Measurements from ENCODE around the gene IP6K1.

IP6K1 gene

DNA sequence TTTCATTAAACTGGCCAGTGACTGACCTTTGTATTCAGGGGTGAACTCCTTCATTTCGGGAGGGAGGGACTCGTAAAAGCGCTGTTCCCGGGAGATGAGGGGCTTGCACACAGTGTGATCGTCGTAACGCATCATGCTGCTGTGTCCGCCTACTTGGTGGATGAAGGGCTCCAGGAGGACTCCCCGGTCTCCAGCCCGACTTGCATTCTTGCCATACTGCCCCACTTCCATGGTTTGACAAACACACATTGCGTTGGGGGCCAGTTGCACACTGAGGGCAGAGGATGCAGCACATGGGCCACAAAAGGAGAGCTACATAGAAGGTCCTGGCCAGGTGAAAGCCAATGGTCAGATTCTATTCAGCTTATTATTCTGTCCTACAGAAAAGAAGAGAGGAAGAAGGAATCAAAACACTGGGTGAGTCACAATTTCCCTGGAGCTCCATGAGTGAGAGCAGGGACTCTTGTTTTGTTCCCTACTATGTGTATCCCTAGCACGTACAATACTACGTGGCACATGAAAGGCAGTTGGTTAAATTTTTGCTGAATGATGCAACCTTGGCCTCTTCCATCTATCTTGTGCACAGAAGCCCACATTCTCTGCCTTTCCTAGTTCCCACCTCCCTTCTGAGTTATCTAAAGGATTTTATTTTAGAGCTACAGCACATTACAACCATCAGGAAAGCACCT lies 38.4 kb downstream of the IP6K1 start:
- H3K27ac ChIP-seq (ENCODE audit: insufficient read depth, low read length, poor library complexity, severe bottlenecking) = no peak overlapping the region
- no peak overlapping the region for H3K4me3 ChIP-seq (ENCODE audit: insufficient read depth, low read depth, low read length, poor library complexity, severe bottlenecking)
- H3K4me1 ChIP-seq (ENCODE audit: control insufficient read depth, insufficient read depth, low read length, poor library complexity, severe bottlenecking) = no peaks in the 10 kb centered on the region
- no peaks in the 10 kb centered on the region for H3K9me3 ChIP-seq (ENCODE audit: control insufficient read depth, low read length)
- no peak for DNase-seq
- H3K36me3 ChIP-seq (ENCODE audit: control insufficient read depth, insufficient read depth, low read length) = peaks cover 25% of the 10 kb centered on the region
- H3K27me3 ChIP-seq (replicated peaks; ENCODE audit: control insufficient read depth, insufficient read depth, low read length, poor library complexity, severe bottlenecking) = no peaks in the 10 kb centered on the region

GRCh38 chr3:49745986-49746385 lies 40.4 kb downstream of the IP6K1 start:
- Histone ChIP-seq H3K4me1 (ENCODE audit: control insufficient read depth, insufficient read depth, low read length, poor library complexity, severe bottlenecking) (no peaks in the 10 kb centered on the region), H3K27me3 (replicated peaks; ENCODE audit: control insufficient read depth, insufficient read depth, low read length, poor library complexity, severe bottlenecking) (no peaks in the 10 kb centered on the region), H3K4me3 (ENCODE audit: insufficient read depth, low read depth, low read length, poor library complexity, severe bottlenecking) (no peak overlapping the region), H3K36me3 (ENCODE audit: control insufficient read depth, insufficient read depth, low read length) (peaks cover 25% of the 10 kb centered on the region), H3K9me3 (ENCODE audit: control insufficient read depth, low read length) (no peaks in the 10 kb centered on the region), H3K27ac (ENCODE audit: insufficient read depth, low read length, poor library complexity, severe bottlenecking) (no peak overlapping the region)
- DNase-seq = no peak

DNA sequence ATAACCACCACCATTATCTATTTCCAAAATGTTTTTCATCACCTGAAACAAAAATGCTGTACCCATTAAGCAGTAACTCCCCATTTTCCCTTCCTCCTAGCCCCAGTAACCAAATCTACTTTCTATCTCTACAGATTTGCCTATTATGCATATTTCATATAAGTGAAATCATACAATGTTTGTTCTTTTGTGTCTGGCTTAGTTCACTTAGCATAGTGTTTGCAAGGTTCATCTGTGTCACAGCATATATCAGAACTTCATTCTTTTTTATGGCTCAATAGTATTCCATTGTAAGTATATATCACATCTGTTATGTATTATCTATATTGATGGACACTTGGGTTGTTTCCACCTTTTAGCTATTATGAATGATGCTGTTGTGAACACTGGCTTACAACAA lies 45.9 kb downstream of the IP6K1 start:
- DNase-seq = no peak
- Histone ChIP-seq H3K4me1 (ENCODE audit: control insufficient read depth, insufficient read depth, low read length, poor library complexity, severe bottlenecking) (no peaks in the 10 kb centered on the region), H3K36me3 (ENCODE audit: control insufficient read depth, insufficient read depth, low read length) (peaks cover 17% of the 10 kb centered on the region), H3K4me3 (ENCODE audit: insufficient read depth, low read depth, low read length, poor library complexity, severe bottlenecking) (no peak overlapping the region), H3K27ac (ENCODE audit: insufficient read depth, low read length, poor library complexity, severe bottlenecking) (no peak overlapping the region), H3K9me3 (ENCODE audit: control insufficient read depth, low read length) (no peaks in the 10 kb centered on the region), H3K27me3 (replicated peaks; ENCODE audit: control insufficient read depth, insufficient read depth, low read length, poor library complexity, severe bottlenecking) (no peaks in the 10 kb centered on the region)

- Histone ChIP-seq H3K36me3 (ENCODE audit: control insufficient read depth, insufficient read depth, low read length) (peaks cover 34% of the 10 kb centered on the region), H3K9me3 (ENCODE audit: control insufficient read depth, low read length) (no peaks in the 10 kb centered on the region), H3K4me3 (ENCODE audit: insufficient read depth, low read depth, low read length, poor library complexity, severe bottlenecking) (no peak overlapping the region), H3K27me3 (replicated peaks; ENCODE audit: control insufficient read depth, insufficient read depth, low read length, poor library complexity, severe bottlenecking) (no peaks in the 10 kb centered on the region), H3K27ac (ENCODE audit: insufficient read depth, low read length, poor library complexity, severe bottlenecking) (no peak overlapping the region), H3K4me1 (ENCODE audit: control insufficient read depth, insufficient read depth, low read length, poor library complexity, severe bottlenecking) (no peaks in the 10 kb centered on the region)
- DNase-seq = no peak
These were observed 48.2 kb downstream of the IP6K1 start for GRCh38 chr3:49738067-49738713.

GRCh38 chr3:49734752-49735151 lies 51.6 kb downstream of the IP6K1 start:
- Histone ChIP-seq H3K27me3 (replicated peaks; ENCODE audit: control insufficient read depth, insufficient read depth, low read length, poor library complexity, severe bottlenecking) (no peaks in the 10 kb centered on the region), H3K9me3 (ENCODE audit: control insufficient read depth, low read length) (no peaks in the 10 kb centered on the region), H3K27ac (ENCODE audit: insufficient read depth, low read length, poor library complexity, severe bottlenecking) (no peak overlapping the region), H3K36me3 (ENCODE audit: control insufficient read depth, insufficient read depth, low read length) (peaks cover 47% of the 10 kb centered on the region), H3K4me1 (ENCODE audit: control insufficient read depth, insufficient read depth, low read length, poor library complexity, severe bottlenecking) (no peaks in the 10 kb centered on the region), H3K4me3 (ENCODE audit: insufficient read depth, low read depth, low read length, poor library complexity, severe bottlenecking) (no peak overlapping the region)
- no peak for DNase-seq

GRCh38 chr3:49733551-49733950 lies 52.8 kb downstream of the IP6K1 start:
- DNase-seq = no peak
- no peak overlapping the region for H3K4me3 ChIP-seq (ENCODE audit: insufficient read depth, low read depth, low read length, poor library complexity, severe bottlenecking)
- peaks cover 47% of the 10 kb centered on the region for H3K36me3 ChIP-seq (ENCODE audit: control insufficient read depth, insufficient read depth, low read length)
- no peaks in the 10 kb centered on the region for H3K9me3 ChIP-seq (ENCODE audit: control insufficient read depth, low read length)
- H3K27me3 ChIP-seq (replicated peaks; ENCODE audit: control insufficient read depth, insufficient read depth, low read length, poor library complexity, severe bottlenecking) = no peaks in the 10 kb centered on the region
- H3K27ac ChIP-seq (ENCODE audit: insufficient read depth, low read length, poor library complexity, severe bottlenecking) = no peak overlapping the region
- no peaks in the 10 kb centered on the region for H3K4me1 ChIP-seq (ENCODE audit: control insufficient read depth, insufficient read depth, low read length, poor library complexity, severe bottlenecking)

DNA sequence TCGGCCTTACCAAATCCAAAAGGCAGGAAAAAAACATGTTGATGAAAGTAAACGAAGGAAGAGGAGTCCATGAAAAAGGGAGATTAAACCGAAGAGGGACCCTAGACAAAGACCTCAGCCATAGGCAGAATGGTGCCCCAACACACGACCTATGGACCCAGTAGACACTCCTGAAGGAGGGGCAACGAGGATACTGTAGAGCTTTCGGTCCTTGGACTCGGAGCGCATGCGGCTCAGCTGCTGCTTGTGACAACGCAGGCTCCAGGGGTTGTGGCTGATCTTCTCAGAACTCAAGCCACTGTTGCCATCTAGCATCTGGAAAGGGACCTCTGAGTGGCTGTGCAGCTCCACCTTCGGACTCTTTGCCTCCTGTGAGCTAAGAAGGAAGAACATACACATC lies 53.7 kb downstream of the IP6K1 start:
- Histone ChIP-seq H3K27me3 (replicated peaks; ENCODE audit: control insufficient read depth, insufficient read depth, low read length, poor library complexity, severe bottlenecking) (no peaks in the 10 kb centered on the region), H3K4me3 (ENCODE audit: insufficient read depth, low read depth, low read length, poor library complexity, severe bottlenecking) (no peak overlapping the region), H3K4me1 (ENCODE audit: control insufficient read depth, insufficient read depth, low read length, poor library complexity, severe bottlenecking) (no peaks in the 10 kb centered on the region), H3K27ac (ENCODE audit: insufficient read depth, low read length, poor library complexity, severe bottlenecking) (no peak overlapping the region), H3K9me3 (ENCODE audit: control insufficient read depth, low read length) (no peaks in the 10 kb centered on the region), H3K36me3 (ENCODE audit: control insufficient read depth, insufficient read depth, low read length) (peaks cover 43% of the 10 kb centered on the region)
- DNase-seq = no peak

DNA sequence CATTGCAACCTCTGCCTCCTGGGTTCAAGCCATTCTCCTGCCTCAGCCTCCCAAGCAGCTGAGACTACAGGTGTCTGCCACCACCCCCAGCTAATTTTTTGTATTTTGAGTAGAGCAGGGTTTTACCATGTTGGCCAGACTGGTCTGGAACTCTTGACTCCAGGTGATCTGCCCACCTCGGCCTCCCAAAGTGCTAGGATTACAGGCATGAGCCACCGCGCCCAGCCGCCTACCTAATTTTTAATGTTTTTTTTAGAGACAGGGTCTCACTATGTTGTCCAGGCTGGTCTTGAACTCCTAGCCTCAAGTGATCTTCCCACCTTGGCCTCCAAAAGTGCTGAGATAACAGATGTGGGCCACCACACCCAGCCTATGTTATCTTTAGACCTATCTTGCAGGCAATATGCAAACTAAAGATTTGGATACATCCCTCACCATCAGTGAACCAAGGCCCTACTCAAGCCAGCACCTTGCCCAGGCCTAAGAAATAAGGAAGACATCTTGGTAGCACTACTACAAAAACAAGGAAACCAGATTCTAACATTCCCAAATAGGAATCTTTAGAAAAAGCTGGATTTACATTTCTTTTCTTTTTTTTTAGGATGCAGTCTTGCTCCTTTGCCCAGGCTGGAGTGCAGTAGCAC lies 56.3 kb downstream of the IP6K1 start:
- H3K4me1 ChIP-seq (ENCODE audit: control insufficient read depth, insufficient read depth, low read length, poor library complexity, severe bottlenecking) = no peaks in the 10 kb centered on the region

GRCh38 chr3:49727924-49728361 lies 58.4 kb downstream of the IP6K1 start:
- H3K36me3 ChIP-seq (ENCODE audit: control insufficient read depth, insufficient read depth, low read length) = peaks cover 21% of the 10 kb centered on the region
- H3K27me3 ChIP-seq (replicated peaks; ENCODE audit: control insufficient read depth, insufficient read depth, low read length, poor library complexity, severe bottlenecking) = no peaks in the 10 kb centered on the region
- DNase-seq = no peak
- H3K4me3 ChIP-seq (ENCODE audit: insufficient read depth, low read depth, low read length, poor library complexity, severe bottlenecking) = no peak overlapping the region
- no peaks in the 10 kb centered on the region for H3K9me3 ChIP-seq (ENCODE audit: control insufficient read depth, low read length)
- H3K27ac ChIP-seq (ENCODE audit: insufficient read depth, low read length, poor library complexity, severe bottlenecking) = no peak overlapping the region
- H3K4me1 ChIP-seq (ENCODE audit: control insufficient read depth, insufficient read depth, low read length, poor library complexity, severe bottlenecking) = peaks cover 8% of the 10 kb centered on the region

More for the DNA sequence above, 56.3 kb downstream of the IP6K1 start:
- Histone ChIP-seq H3K27ac (ENCODE audit: insufficient read depth, low read length, poor library complexity, severe bottlenecking) (no peak overlapping the region), H3K27me3 (replicated peaks; ENCODE audit: control insufficient read depth, insufficient read depth, low read length, poor library complexity, severe bottlenecking) (no peaks in the 10 kb centered on the region), H3K4me3 (ENCODE audit: insufficient read depth, low read depth, low read length, poor library complexity, severe bottlenecking) (no peak overlapping the region), H3K9me3 (ENCODE audit: control insufficient read depth, low read length) (no peaks in the 10 kb centered on the region), H3K36me3 (ENCODE audit: control insufficient read depth, insufficient read depth, low read length) (peaks cover 37% of the 10 kb centered on the region)
- DNase-seq = no peak

Measured in effector memory CD4-positive, alpha-beta T cell (primary cell).